ENCODE data around the gene GALNT9.

GRCh38 chr12:132284827-132285741, 44.3 kb downstream of the GALNT9 start:
- no peak for TF ChIP-seq CTCF (IDR thresholded peaks at IDR 0.05)
- no peak for TF ChIP-seq POLR2A (IDR thresholded peaks at IDR 0.05)

Data from right lobe of liver (tissue), 4 donors.